Adipocyte (in vitro differentiated cells): Measurements from ENCODE around the gene TMEM158.

ENCODE experiments used
- DNase-seq: peaks from one replicate; pipeline ENCODE4 v3.0.0-alpha.2; 2015; ENCODE audit warnings: low read depth
- H3K27me3 ChIP-seq: replicated peaks from 2 replicates; pipeline ENCODE4 v1.7.0; 2013; ENCODE audit warnings: mild to moderate bottlenecking, low read length, moderate library complexity; ENCODE audit not compliant: control insufficient read depth, insufficient read depth
- H3K36me3 ChIP-seq: 2 replicates; pipeline ENCODE4 v1.7.0; 2013; ENCODE audit warnings: low read length, mild to moderate bottlenecking, moderate library complexity; ENCODE audit not compliant: control insufficient read depth, insufficient read depth, severe bottlenecking
- H3K4me1 ChIP-seq: 2 replicates; pipeline ENCODE4 v1.7.0; 2013; ENCODE audit warnings: mild to moderate bottlenecking, low read length, moderate library complexity; ENCODE audit not compliant: control insufficient read depth, insufficient read depth
- H3K4me3 ChIP-seq: 2 replicates; pipeline ENCODE4 v1.7.0; 2013; ENCODE audit warnings: mild to moderate bottlenecking, low read length, moderate library complexity
- H3K9ac ChIP-seq: 2 replicates; pipeline ENCODE4 v1.7.0; 2013; ENCODE audit warnings: mild to moderate bottlenecking, low read length, moderate library complexity
- H3K9me3 ChIP-seq: 2 replicates; pipeline ENCODE4 v1.7.0; 2013; ENCODE audit warnings: mild to moderate bottlenecking, low read length, moderate library complexity; ENCODE audit not compliant: control insufficient read depth

Gene TMEM158

DNA sequence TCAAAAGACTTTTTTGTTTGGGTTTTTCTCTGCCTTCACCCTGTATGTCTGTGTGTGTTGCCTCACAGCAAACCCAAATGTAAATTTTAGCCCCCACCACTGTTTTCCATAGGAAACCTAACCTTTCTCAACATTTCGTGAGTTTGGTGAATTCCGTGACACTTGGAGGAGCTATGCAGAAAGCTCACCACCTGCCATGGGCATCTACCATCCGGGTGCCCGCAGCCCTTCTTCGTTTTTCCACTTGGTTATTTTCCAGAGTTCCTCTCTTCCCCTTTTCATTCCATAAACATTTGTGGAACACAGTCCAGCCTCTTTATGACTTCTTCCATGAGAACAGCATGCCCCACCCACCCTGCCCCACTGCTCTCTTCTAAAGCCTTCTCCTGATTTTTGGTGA is 31.3 kb downstream of the TMEM158 start:
- no peaks in the 10 kb centered on the region for H3K36me3 ChIP-seq

DNA sequence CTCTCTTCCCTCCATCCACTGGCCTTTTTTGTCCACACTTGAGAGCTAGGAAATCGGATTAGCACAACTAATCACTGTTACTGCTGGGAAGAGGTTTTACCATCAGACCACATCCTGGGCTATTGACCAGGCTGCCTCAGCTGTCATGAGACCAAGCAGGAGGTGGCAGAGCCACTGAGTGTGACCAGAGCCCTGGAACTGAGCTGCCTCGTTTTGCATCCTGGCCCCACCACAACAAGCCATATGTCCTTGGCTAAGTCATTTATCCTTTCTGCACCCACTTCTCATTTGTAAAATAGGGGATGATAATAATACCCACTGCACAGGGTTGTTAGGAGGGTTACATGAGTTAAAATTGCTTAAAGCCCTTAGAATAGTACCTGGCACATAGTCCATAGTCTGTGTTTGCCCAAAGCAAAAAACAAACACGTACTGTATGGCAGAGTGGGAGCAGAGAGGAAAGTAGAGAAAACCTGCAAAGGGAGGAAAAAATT is 34.1 kb downstream of the TMEM158 start:
- H3K9me3 ChIP-seq = no peaks in the 10 kb centered on the region
- H3K4me1 ChIP-seq = no peaks in the 10 kb centered on the region
- H3K4me3 ChIP-seq = no peak overlapping the region
- no peak overlapping the region for H3K9ac ChIP-seq
- H3K27me3 ChIP-seq = no peaks in the 10 kb centered on the region
- no peaks in the 10 kb centered on the region for H3K36me3 ChIP-seq
- no peak for DNase-seq

More for the DNA sequence above, 31.3 kb downstream of the TMEM158 start:
- Histone ChIP-seq H3K4me1 (peaks cover 5% of the 10 kb centered on the region), H3K9ac (no peak overlapping the region), H3K9me3 (no peaks in the 10 kb centered on the region), H3K4me3 (no peak overlapping the region), H3K27me3 (no peaks in the 10 kb centered on the region)
- no peak for DNase-seq

DNA sequence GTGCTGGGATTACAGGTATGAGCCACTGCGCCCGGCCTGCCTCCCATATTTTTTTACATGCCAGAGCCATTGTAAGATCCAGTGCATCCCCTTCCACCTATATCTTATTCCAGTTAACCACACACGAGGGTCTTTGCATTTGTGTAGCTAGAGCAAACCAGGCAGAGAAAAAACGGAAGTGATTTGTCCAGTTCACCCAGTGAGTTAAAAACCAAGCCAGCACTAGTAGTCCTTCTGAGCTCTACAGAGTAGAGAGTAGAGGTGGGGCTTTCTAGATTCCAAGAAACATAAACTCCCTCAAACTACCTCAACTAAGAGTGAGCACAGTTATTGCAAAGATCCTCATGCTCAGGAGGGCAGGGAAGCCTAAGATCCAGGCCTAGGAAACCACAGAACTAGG is 34.7 kb downstream of the TMEM158 start:
- no peaks in the 10 kb centered on the region for H3K36me3 ChIP-seq
- H3K4me1 ChIP-seq = no peaks in the 10 kb centered on the region
- H3K27me3 ChIP-seq = no peaks in the 10 kb centered on the region
- H3K4me3 ChIP-seq = no peak overlapping the region
- H3K9me3 ChIP-seq = no peaks in the 10 kb centered on the region
- DNase-seq = no peak
- no peak overlapping the region for H3K9ac ChIP-seq

DNA sequence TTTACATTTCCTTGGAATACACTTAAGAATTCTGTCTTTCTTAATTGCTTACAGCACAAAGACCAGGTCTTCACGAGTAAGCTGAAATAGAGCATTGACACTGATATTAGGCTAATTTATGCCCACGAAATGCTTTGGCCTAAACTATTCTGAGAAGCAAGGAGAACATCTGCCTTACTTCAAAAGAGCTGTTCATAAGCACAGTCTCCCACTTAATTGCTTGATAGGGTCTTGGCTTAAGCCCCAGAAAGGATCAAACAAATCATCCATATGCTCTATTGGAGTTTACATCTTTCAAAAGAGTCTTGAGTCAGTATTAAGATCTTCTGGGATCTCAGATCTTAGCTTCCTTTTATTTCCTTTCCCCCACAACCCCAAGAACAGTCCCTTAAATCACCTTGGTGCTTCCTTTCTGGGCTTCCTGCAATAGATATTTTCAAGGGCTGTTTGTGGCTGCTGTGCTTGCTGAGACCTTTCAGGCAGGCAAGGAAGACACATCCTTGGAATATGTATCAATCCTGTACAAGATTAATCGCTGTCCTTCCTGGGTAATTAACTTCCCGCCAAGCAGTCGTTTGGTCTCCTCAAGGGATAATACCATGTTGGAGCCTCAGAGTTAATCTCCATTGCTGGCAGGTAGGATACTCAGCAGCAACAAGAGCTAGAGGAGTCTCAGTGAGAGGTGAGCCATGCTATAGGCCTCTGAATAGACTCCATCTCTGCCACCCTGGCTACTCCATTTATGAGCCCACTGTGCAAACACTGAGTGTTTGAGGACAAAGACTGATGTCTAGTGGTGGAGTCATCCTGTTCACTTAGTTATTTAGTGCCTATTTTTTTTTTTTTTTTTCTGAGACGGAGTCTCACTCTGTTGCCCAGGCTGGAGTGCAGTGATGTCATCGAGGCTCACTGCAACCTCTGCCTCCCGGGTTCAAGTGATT is 37.1 kb downstream of the TMEM158 start:
- no peak overlapping the region for H3K9ac ChIP-seq
- no peaks in the 10 kb centered on the region for H3K27me3 ChIP-seq
- no peak overlapping the region for H3K4me3 ChIP-seq
- no peaks in the 10 kb centered on the region for H3K4me1 ChIP-seq
- DNase-seq = no peak
- no peaks in the 10 kb centered on the region for H3K36me3 ChIP-seq
- H3K9me3 ChIP-seq = no peaks in the 10 kb centered on the region

DNA sequence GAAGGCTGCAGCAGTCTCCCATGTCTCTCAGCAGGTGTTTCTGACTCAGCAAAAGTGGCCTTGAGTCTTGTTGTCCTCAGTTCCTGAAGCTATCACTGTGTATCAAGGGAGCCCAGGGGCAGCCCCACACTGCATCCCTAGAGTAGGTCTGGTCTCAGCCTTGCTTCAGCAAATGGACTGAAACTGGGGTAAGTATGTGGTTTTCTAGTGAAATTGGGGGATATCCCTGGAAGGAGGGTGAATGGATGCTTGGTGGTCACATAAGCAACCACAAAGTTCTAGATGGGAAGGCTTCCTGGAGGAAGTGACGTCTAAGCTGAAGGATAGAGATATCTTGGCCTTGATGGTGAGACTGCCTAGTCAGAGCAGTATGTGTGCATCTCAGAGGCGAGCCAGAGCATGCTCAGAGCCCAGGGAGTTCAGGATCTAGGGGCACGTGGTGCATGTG is 38.4 kb downstream of the TMEM158 start:
- Histone ChIP-seq H3K9me3 (no peaks in the 10 kb centered on the region), H3K36me3 (no peaks in the 10 kb centered on the region), H3K9ac (no peak overlapping the region), H3K4me1 (peaks cover 10% of the 10 kb centered on the region), H3K4me3 (no peak overlapping the region), H3K27me3 (no peaks in the 10 kb centered on the region)
- DNase-seq = no peak

DNA sequence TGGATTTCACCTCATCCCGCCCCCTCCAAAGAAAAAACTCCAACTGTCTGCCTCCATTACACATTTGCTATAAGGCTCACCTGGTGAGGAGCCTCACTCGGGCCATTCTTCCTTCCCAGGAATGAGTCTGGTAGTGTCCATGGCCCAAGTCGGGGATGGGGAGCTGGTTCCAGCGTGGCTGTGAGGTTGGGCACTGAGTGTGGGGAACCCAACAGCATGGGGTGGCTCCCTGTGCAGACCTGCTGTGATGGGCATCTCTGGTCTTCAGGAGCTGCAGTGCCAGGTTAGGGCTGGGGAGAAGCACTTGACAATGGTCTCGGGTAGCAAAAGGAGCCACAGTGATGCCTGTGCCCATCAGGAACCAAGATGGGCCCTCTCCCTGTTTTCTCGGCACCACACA is 39.2 kb downstream of the TMEM158 start:
- Histone ChIP-seq H3K27me3 (no peaks in the 10 kb centered on the region), H3K9me3 (no peaks in the 10 kb centered on the region), H3K4me3 (no peak overlapping the region), H3K36me3 (no peaks in the 10 kb centered on the region), H3K4me1 (peaks cover 11% of the 10 kb centered on the region), H3K9ac (no peak overlapping the region)
- DNase-seq = no peak

DNA sequence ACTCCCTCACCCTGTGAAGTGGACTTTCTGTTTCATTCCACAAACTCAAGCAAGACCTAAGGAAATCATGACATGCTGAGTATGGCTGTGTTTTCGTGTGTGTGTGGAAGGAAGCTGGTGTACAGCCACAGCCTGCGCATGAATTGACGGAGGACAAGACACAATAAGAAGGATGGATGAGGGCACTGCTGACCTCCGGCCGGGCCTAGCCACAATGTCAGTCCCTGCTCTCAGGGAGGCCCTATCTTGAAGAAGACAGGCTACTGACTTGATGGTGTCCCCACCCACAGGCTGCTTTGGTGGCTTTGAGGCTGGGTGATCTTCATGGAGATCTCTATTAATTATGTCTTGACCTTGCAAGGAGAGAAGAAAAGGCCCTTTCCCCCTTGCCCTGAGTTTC is 40.6 kb downstream of the TMEM158 start:
- no peaks in the 10 kb centered on the region for H3K9me3 ChIP-seq
- H3K9ac ChIP-seq = no peak overlapping the region
- H3K4me3 ChIP-seq = no peak overlapping the region
- DNase-seq = no peak
- H3K36me3 ChIP-seq = no peaks in the 10 kb centered on the region
- H3K4me1 ChIP-seq = peaks cover 12% of the 10 kb centered on the region
- no peaks in the 10 kb centered on the region for H3K27me3 ChIP-seq

DNA sequence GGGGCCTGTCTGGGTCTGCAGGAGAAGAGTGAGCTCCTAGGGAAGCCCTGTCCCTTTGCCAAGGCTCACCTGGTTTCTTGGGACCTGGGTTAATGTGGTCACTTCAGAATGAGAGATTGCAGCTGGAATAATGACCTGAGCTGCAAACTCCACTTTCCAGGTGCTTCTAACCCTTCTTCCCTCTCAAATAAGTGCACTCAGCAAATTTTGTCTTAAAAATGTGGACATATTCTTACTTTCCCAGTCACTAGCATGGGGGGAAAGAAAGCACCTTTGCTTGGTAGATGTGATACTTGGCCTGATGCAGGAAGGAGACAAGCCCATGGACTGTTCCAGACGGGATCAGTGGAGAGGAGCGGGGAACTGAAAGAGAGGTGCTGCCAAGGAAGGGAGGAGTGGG is 41.0 kb downstream of the TMEM158 start:
- Histone ChIP-seq H3K27me3 (no peaks in the 10 kb centered on the region), H3K4me3 (no peak overlapping the region), H3K9ac (no peak overlapping the region), H3K4me1 (peaks cover 15% of the 10 kb centered on the region), H3K36me3 (no peaks in the 10 kb centered on the region), H3K9me3 (no peaks in the 10 kb centered on the region)
- no peak for DNase-seq

DNA sequence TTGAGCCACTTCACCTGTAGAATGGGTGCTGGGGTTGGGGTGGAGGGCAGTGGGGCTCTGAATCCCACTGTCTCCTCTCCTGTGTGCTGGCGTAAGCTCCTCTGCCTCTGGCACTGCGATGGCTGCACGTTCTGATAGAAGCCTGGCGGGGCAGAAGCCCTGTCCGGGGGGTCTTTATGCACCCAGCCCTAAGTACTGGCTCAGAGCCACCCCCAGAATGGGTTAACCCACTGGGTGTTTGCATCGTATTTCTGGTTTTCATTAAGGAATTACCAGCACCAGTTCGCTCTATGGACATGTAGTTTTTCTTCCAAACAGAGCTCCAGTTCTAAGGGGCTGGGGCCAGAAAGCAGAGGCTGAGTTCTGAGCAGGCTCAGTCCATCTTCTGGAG is 42.2 kb downstream of the TMEM158 start:
- no peaks in the 10 kb centered on the region for H3K36me3 ChIP-seq
- H3K9me3 ChIP-seq = no peaks in the 10 kb centered on the region
- no peak overlapping the region for H3K4me3 ChIP-seq
- no peaks in the 10 kb centered on the region for H3K27me3 ChIP-seq
- H3K4me1 ChIP-seq = peaks cover 19% of the 10 kb centered on the region
- H3K9ac ChIP-seq = no peak overlapping the region
- no peak for DNase-seq

DNA sequence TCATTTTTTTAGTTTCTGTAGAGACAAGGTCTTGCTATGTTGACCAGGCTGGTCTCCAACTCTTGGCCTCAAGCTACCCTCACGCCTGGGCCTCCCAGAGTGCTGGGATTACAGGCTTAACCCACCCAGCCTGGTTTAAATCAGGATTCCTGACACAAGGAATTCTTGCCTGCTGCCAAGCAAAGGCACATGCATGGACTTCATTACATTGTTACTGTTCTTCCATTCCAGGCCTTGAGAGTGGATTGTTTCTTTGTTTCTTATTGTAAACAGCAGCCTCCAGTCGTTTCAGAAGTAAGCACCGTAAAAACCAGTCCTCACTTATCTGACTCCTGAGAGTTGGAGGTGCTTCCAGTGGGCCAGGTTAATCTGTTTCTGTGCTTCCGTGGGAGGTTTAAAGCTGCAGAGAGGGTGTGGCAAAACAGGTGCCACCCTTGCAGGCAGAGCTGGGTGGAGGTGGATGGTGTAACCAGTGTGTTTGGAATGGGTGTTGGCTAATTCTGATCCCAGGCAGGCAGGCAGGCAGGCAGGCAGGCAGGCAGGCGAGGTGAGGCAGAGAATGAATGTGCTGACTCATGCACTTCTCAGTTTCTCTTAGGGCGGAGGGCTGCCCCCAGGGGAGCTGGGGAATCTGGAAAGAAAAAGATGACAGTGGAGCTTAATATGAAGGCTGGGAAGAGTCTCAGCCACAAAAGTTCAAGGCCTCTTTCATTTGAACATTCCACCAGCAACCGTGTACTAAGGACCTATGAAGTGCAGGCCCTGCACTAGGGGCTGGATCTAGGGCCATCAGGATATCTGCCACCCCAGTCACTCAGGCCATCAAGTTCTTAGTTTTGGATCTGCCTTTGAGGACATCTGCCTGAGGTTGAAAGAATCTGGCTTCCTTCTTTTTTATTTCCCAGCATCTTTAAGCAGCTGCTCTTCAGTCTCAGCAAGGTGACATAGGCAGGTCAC is 42.9 kb downstream of the TMEM158 start:
- Histone ChIP-seq H3K9me3 (no peaks in the 10 kb centered on the region), H3K9ac (no peak overlapping the region), H3K36me3 (no peaks in the 10 kb centered on the region), H3K4me3 (no peak overlapping the region), H3K27me3 (no peaks in the 10 kb centered on the region), H3K4me1 (peaks cover 19% of the 10 kb centered on the region)
- DNase-seq = peak; percentile 81

DNA sequence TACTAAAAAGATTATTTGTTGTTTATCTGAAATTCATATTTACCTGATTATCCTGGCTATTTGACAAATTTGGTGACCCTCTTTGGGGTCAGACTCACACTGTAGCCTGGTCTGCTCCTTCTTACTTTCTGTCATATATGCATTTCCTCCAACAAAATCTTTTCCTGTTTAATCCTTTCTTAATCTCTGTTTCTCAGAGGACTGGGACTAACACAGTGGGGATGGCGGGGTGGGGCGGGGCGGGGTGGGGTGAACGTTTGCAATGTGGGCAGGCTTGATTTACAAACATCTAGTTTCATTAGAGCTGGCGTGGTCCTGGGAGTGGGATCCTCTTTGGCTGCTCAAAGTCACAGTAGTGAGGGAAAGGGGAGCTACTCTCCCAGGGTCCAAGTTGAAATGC is 44.6 kb downstream of the TMEM158 start:
- DNase-seq = no peak
- H3K9ac ChIP-seq = no peak overlapping the region
- no peaks in the 10 kb centered on the region for H3K36me3 ChIP-seq
- no peaks in the 10 kb centered on the region for H3K9me3 ChIP-seq
- peaks cover 19% of the 10 kb centered on the region for H3K4me1 ChIP-seq
- no peak overlapping the region for H3K4me3 ChIP-seq
- no peaks in the 10 kb centered on the region for H3K27me3 ChIP-seq
